Mesenchymal stem cell (in vitro differentiated cells and primary cell): Measurements from ENCODE around the gene NDUFA11.
A peak's percentile ranks its signal among the peaks of the same experiment; 100 is the strongest.

ENCODE experiments used
- DNase-seq: peaks from one replicate; pipeline ENCODE4 v3.0.0-alpha.2; 2013
- H2AFZ ChIP-seq: one replicate; pipeline ENCODE4 v1.6.1; 2013; ENCODE audit warnings: low read depth, mild to moderate bottlenecking, control low read depth, inconsistent platforms, low read length, moderate library complexity
- H2AK5ac ChIP-seq: 2 replicates; pipeline ENCODE4 v1.6.1; 2013; ENCODE audit warnings: low read length, moderate library complexity, mild to moderate bottlenecking, inconsistent platforms; ENCODE audit not compliant: severe bottlenecking
- H2BK120ac ChIP-seq: one replicate; pipeline ENCODE4 v1.6.1; 2013; ENCODE audit warnings: low read depth, mild to moderate bottlenecking, inconsistent platforms, low read length, moderate library complexity
- H2BK12ac ChIP-seq, 2 experiments: one replicate each; pipeline ENCODE4 v1.6.1; 2013; ENCODE audit warnings: inconsistent platforms in 2 of 2, low read length in 2 of 2, mild to moderate bottlenecking in 2 of 2, moderate library complexity in 2 of 2, control low read depth in 1 of 2
- H2BK15ac ChIP-seq: one replicate; pipeline ENCODE4 v1.6.1; 2013; ENCODE audit warnings: mild to moderate bottlenecking, low read depth, inconsistent platforms; ENCODE audit not compliant: poor library complexity, severe bottlenecking
- H2BK5ac ChIP-seq: 2 replicates; pipeline ENCODE4 v1.6.1; 2013; ENCODE audit warnings: low read depth, mild to moderate bottlenecking, low read length, control low read depth, inconsistent platforms; ENCODE audit not compliant: poor library complexity, severe bottlenecking
- H3K14ac ChIP-seq, 2 experiments: one replicate each; pipeline ENCODE4 v1.6.1; 2013; ENCODE audit warnings: inconsistent platforms in 2 of 2, low read length in 2 of 2, control low read depth in 1 of 2, mild to moderate bottlenecking in 1 of 2, moderate library complexity in 1 of 2
- H3K18ac ChIP-seq, 2 experiments: one replicate each; pipeline ENCODE4 v1.6.1; 2013; ENCODE audit warnings: inconsistent platforms in 2 of 2, low read length in 2 of 2, control low read depth in 1 of 2, low read depth in 1 of 2, mild to moderate bottlenecking in 1 of 2
- H3K23ac ChIP-seq, 2 experiments: one replicate each; pipeline ENCODE4 v1.6.1; 2013; ENCODE audit warnings: inconsistent platforms in 2 of 2, low read length in 2 of 2, mild to moderate bottlenecking in 2 of 2, moderate library complexity in 2 of 2, control low read depth in 1 of 2
- H3K27ac ChIP-seq: 2 replicates; pipeline ENCODE4 v1.5.1; 2013; ENCODE audit warnings: mild to moderate bottlenecking, moderate library complexity, low read length, control low read depth, inconsistent platforms; ENCODE audit not compliant: poor library complexity, severe bottlenecking
- H3K27me3 ChIP-seq, 2 experiments: 2 replicates each; pipeline versions ENCODE4 v1.6.1 to v1.7.0; 2013; ENCODE audit warnings: low read length in 2 of 2, mild to moderate bottlenecking in 2 of 2, moderate library complexity in 2 of 2, control low read depth in 1 of 2, inconsistent platforms in 1 of 2; ENCODE audit not compliant: control insufficient read depth in 1 of 2, insufficient read depth in 1 of 2
- H3K36me3 ChIP-seq, 2 experiments: 2 replicates each; pipeline versions ENCODE4 v1.6.1 to v1.7.0; 2013; ENCODE audit warnings: low read length in 2 of 2, control low read depth in 1 of 2, inconsistent platforms in 1 of 2, low read depth in 1 of 2, mild to moderate bottlenecking in 1 of 2; ENCODE audit not compliant: insufficient read depth in 2 of 2, control insufficient read depth in 1 of 2
- H3K4ac ChIP-seq, 2 experiments: one replicate each; pipeline ENCODE4 v1.6.1; 2013; ENCODE audit warnings: inconsistent platforms in 2 of 2, low read length in 2 of 2, mild to moderate bottlenecking in 2 of 2, moderate library complexity in 2 of 2, control low read depth in 1 of 2, low read depth in 1 of 2
- H3K4me1 ChIP-seq: 2 replicates; pipeline ENCODE4 v1.6.1; 2013; ENCODE audit warnings: low read depth, low read length, control low read depth; ENCODE audit not compliant: control insufficient read depth, insufficient read depth
- H3K4me2 ChIP-seq: 2 replicates; pipeline ENCODE4 v1.6.1; 2013; ENCODE audit warnings: low read length, mild to moderate bottlenecking, inconsistent platforms; ENCODE audit not compliant: poor library complexity, severe bottlenecking
- H3K4me3 ChIP-seq, 2 experiments: 2 replicates each; pipeline versions ENCODE4 v1.5.1 to v1.7.0; 2013; ENCODE audit warnings: low read length in 2 of 2, mild to moderate bottlenecking in 2 of 2, control low read depth in 1 of 2, low read depth in 1 of 2; ENCODE audit not compliant: insufficient read depth in 1 of 2
- H3K79me1 ChIP-seq: replicated peaks from 2 replicates; pipeline ENCODE4 v1.6.1; 2013; ENCODE audit warnings: mild to moderate bottlenecking, control low read depth, low read length, inconsistent platforms; ENCODE audit not compliant: poor library complexity, severe bottlenecking
- H3K9ac ChIP-seq: 2 replicates; pipeline ENCODE4 v1.7.0; 2013; ENCODE audit warnings: mild to moderate bottlenecking, low read length, moderate library complexity
- H3K9me3 ChIP-seq: 2 replicates; pipeline ENCODE4 v1.7.0; 2013; ENCODE audit warnings: mild to moderate bottlenecking, low read length; ENCODE audit not compliant: control insufficient read depth
- H4K8ac ChIP-seq: one replicate; pipeline ENCODE4 v1.6.1; 2013; ENCODE audit warnings: inconsistent platforms, mild to moderate bottlenecking, low read length, moderate library complexity
- H4K91ac ChIP-seq: one replicate; pipeline ENCODE4 v1.6.1; 2013; ENCODE audit warnings: mild to moderate bottlenecking, low read length, inconsistent platforms
- WGBS: methylation state at CpG from one replicate; pipeline ENCODE4 v1.1.7; 2013; ENCODE audit warnings: mixed read lengths; 5-methylcytosine and 5-hydroxymethylcytosine counted together

Gene NDUFA11

GRCh38 chr19:5940260-5941208 lies 36.9 kb upstream of the NDUFA11 start:
- H3K36me3 ChIP-seq, result peaks cover 46 to 54% of the 10 kb centered on the region in 2 experiments
- DNase-seq, result no peak
- no peaks in the 10 kb centered on the region for H3K9me3 ChIP-seq
- no peak overlapping the region for H3K27ac ChIP-seq
- peaks cover 8% of the 10 kb centered on the region for H3K4me1 ChIP-seq
- H3K18ac ChIP-seq, result no peak overlapping the region
- no peak overlapping the region for H3K14ac ChIP-seq
- H3K79me1 ChIP-seq, result peaks cover 69% of the 10 kb centered on the region
- no peaks in the 10 kb centered on the region for H3K27me3 ChIP-seq
- H2AK5ac ChIP-seq, result no peak overlapping the region
- no peak overlapping the region for H2BK15ac ChIP-seq
- WGBS, result 98% methylated on average over 17 of the region's 21 CpGs
- H4K91ac ChIP-seq, result no peak overlapping the region
- H4K8ac ChIP-seq, result no peak overlapping the region
- H3K4me2 ChIP-seq, result no peak overlapping the region
- H2AFZ ChIP-seq, result no peak overlapping the region
- H3K4me3 ChIP-seq, result no peak overlapping the region
- H3K23ac ChIP-seq, result no peak overlapping the region
- no peak overlapping the region for H2BK5ac ChIP-seq
- H3K4ac ChIP-seq, result no peak overlapping the region
- H2BK12ac ChIP-seq, result no peak overlapping the region
- H2BK120ac ChIP-seq, result no peak overlapping the region
- no peak overlapping the region for H3K9ac ChIP-seq

GRCh38 chr19:5937550-5937949 lies 34.0 kb upstream of the NDUFA11 start:
- H3K27me3 ChIP-seq, result no peaks in the 10 kb centered on the region
- H3K23ac ChIP-seq, result no peak overlapping the region
- H4K8ac ChIP-seq, result no peak overlapping the region
- no peak overlapping the region for H3K14ac ChIP-seq
- H3K4me1 ChIP-seq, result peaks cover 17% of the 10 kb centered on the region
- DNase-seq, result no peak
- H2BK12ac ChIP-seq, result no peak overlapping the region
- H2AFZ ChIP-seq, result no peak overlapping the region
- no peak overlapping the region for H3K4ac ChIP-seq
- peak overlapping the region; percentile 11 for H4K91ac ChIP-seq
- no peak overlapping the region for H3K18ac ChIP-seq
- H2BK15ac ChIP-seq, result no peak overlapping the region
- no peak overlapping the region for H2BK120ac ChIP-seq
- peaks cover 65% of the 10 kb centered on the region for H3K79me1 ChIP-seq
- H3K27ac ChIP-seq, result no peak overlapping the region
- H3K9me3 ChIP-seq, result no peaks in the 10 kb centered on the region
- no peak overlapping the region for H2BK5ac ChIP-seq
- H3K9ac ChIP-seq, result no peak overlapping the region
- no peak overlapping the region for H3K4me3 ChIP-seq
- H3K36me3 ChIP-seq, result peaks cover 50 to 62% of the 10 kb centered on the region in 2 experiments
- 83% methylated on average over 10 of the region's 10 CpGs for WGBS
- H2AK5ac ChIP-seq, result no peak overlapping the region
- H3K4me2 ChIP-seq, result no peak overlapping the region

GRCh38 chr19:5936292-5936592 lies 32.7 kb upstream of the NDUFA11 start:
- Histone ChIP-seq H3K4me2 (no peak overlapping the region), H3K9ac (peak overlapping the region; percentile 83), H3K36me3 (peaks cover 58 to 72% of the 10 kb centered on the region in 2 experiments), H3K4me3 (no peak overlapping the region), H3K27me3 (no peaks in the 10 kb centered on the region), H2BK12ac (peak overlapping the region in 1 of 2 experiments; percentile 18), H2BK5ac (no peak overlapping the region), H3K9me3 (no peaks in the 10 kb centered on the region), H3K79me1 (peaks cover 62% of the 10 kb centered on the region), H2BK15ac (no peak overlapping the region), H3K4ac (no peak overlapping the region), H2BK120ac (peak overlapping the region; percentile 67), H2AFZ (no peak overlapping the region), H4K8ac (no peak overlapping the region), H3K14ac (no peak overlapping the region), H3K18ac (peak overlapping the region in 1 of 2 experiments; percentile 70), H3K27ac (no peak overlapping the region), H2AK5ac (no peak overlapping the region), H4K91ac (peak overlapping the region; percentile 25), H3K23ac (no peak overlapping the region), H3K4me1 (peaks cover 17% of the 10 kb centered on the region)
- 97% methylated on average over 9 of the region's 9 CpGs for WGBS
- DNase-seq, result no peak

- H3K9me3 ChIP-seq, result no peaks in the 10 kb centered on the region
- H3K36me3 ChIP-seq, result peaks cover 58 to 72% of the 10 kb centered on the region in 2 experiments
- 76% methylated on average over 25 of the region's 25 CpGs for WGBS
- H4K91ac ChIP-seq, result peak overlapping the region; percentile 25
- no peak overlapping the region for H2AFZ ChIP-seq
- H2BK5ac ChIP-seq, result no peak overlapping the region
- peak overlapping the region; percentile 12 for H2BK15ac ChIP-seq
- peak overlapping the region in 1 of 2 experiments; percentile 35 for H3K14ac ChIP-seq
- peaks cover 59% of the 10 kb centered on the region for H3K79me1 ChIP-seq
- H2AK5ac ChIP-seq, result no peak overlapping the region
- no peak overlapping the region for H3K27ac ChIP-seq
- H3K9ac ChIP-seq, result peak overlapping the region; percentile 83
- peak overlapping the region in 1 of 2 experiments; percentile 59 for H3K4me3 ChIP-seq
- H3K4me2 ChIP-seq, result no peak overlapping the region
- no peak overlapping the region for H3K4ac ChIP-seq
- H4K8ac ChIP-seq, result peak overlapping the region; percentile 45
- H3K23ac ChIP-seq, result no peak overlapping the region
- peaks cover 17% of the 10 kb centered on the region for H3K4me1 ChIP-seq
- peak overlapping the region; percentile 33 to 38 for H2BK12ac ChIP-seq
- peak overlapping the region; percentile 67 for H2BK120ac ChIP-seq
- no peaks in the 10 kb centered on the region for H3K27me3 ChIP-seq
- no peak for DNase-seq
- H3K18ac ChIP-seq, result peak overlapping the region; percentile 70 to 77
Observed at GRCh38 chr19:5935473-5936291, 32.1 kb upstream of the NDUFA11 start.
